ENCODE results near the gene AOPEP. TPM values are rescaled to one million over a fixed set of nuclear protein-coding genes. Genes with fewer than 3 reads are reported as not detected.

Gene AOPEP
- total and polyA plus RNA-seq, 12 donors, result 110 to 250 (median 161) TPM

GRCh38 chr9:95045751-95046150 lies 319.3 kb downstream of the AOPEP start:
- H3K36me3 ChIP-seq, result peaks cover 0 to 35% (median 17%) of the 10 kb centered on the region in 9 donors
- WGBS, 2 donors, result 50 to 66% methylated on average over 16 of the region's 16 CpGs
- intact Hi-C loops (cut with DNase I), result loop anchor here in 1 of 10 donors (5.0 kb wide), 2 partner anchors 38 to 47 kb away; no protein-coding TSS in a partner anchor
- peaks cover 12 to 97% (median 68%) of the 10 kb centered on the region in 9 donors for H3K4me1 ChIP-seq
- DNase-seq (no peak), ATAC-seq (no peak)
- peak overlapping the region in 9 of 10 donors; percentile 56 to 87 (median 82) for H3K27ac ChIP-seq
- peaks cover 0 to 11% (median 0%) of the 10 kb centered on the region in 7 donors for H3K27me3 ChIP-seq
- H3K9me3 ChIP-seq, result no peaks in the 10 kb centered on the region
- peak overlapping the region in 3 of 10 donors; percentile 8 to 23 (median 10) for H3K4me3 ChIP-seq
- TF ChIP-seq CTCF (IDR thresholded peaks at IDR 0.05), result no peak

GRCh38 chr9:95047452-95048224 lies 321.1 kb downstream of the AOPEP start:
- H3K27ac ChIP-seq, result peak overlapping the region; percentile 47 to 87 (median 79)
- intact Hi-C loops (cut with DNase I), result loop anchor here in 1 of 10 donors (5.0 kb wide), 2 partner anchors 40 to 45 kb away; no protein-coding TSS in a partner anchor
- no peak for TF ChIP-seq CTCF (IDR thresholded peaks at IDR 0.05)
- no peaks in the 10 kb centered on the region for H3K9me3 ChIP-seq
- peaks cover 12 to 100% (median 72%) of the 10 kb centered on the region in 9 donors for H3K4me1 ChIP-seq
- H3K36me3 ChIP-seq, result peaks cover 0 to 36% (median 18%) of the 10 kb centered on the region in 9 donors
- no peak for DNase-seq
- H3K4me3 ChIP-seq, result peak overlapping the region in 8 of 10 donors; percentile 38 to 64 (median 55)
- no peak for ATAC-seq
- 49 to 55% methylated on average over 3 of the region's 3 CpGs for WGBS, 2 donors
- H3K27me3 ChIP-seq, result peaks cover 0 to 11% (median 0%) of the 10 kb centered on the region in 7 donors

DNA sequence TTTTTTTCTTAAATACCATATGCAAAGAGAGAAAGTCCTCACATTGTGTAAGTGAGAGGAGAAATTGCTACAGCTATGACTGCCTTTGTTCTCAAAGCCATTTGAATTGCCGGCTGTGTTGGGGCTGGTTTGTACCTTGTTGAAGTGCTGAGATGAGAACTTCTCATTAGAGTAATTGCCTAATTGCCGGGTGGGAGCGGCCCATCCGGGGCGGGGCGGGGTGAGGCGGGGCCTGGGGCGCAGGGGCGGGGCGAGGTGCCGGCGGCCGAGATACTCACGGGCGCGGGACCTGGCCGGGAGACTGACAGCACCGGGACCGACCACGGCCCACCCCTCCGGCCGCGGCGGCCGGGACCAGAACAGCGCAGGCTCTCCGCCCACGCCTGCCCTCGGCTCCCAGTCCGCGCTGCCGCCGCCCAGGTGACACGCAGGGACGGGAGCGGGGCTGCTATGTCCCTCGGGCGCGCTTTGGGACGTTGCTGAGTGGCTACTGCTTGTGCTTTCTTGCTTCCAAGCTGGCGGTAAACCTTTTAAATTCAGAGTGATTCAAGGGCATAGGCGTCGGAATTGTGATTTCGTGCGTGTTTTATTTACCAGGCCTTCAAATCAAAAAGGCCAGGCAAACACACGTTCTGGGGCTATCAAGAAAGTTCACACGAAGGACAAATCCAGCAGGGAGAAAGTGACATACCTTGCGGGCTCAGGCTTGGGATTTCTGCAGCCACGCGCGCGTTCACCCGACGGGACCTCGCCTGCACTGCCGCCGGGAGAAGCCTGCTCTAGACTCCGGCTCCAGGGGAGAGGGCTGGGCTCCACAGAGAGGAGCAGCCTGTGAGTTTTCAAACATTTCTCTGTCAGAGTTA lies 322.0 kb downstream of the AOPEP start:
- DNase-seq (peak; percentile 61 to 78), ATAC-seq (peak; percentile 67 to 89 (median 82))
- Histone ChIP-seq H3K9me3 (no peaks in the 10 kb centered on the region), H3K27me3 (peaks cover 0 to 11% (median 0%) of the 10 kb centered on the region in 7 donors), H3K4me3 (peak overlapping the region; percentile 0 to 64 (median 53)), H3K27ac (peak overlapping the region; percentile 47 to 87 (median 79)), H3K4me1 (peaks cover 12 to 100% (median 77%) of the 10 kb centered on the region in 9 donors), H3K36me3 (peaks cover 0 to 39% (median 17%) of the 10 kb centered on the region in 9 donors)
- intact Hi-C loops (cut with DNase I), result loop anchor here in 1 of 10 donors (5.0 kb wide), 2 partner anchors 41 to 44 kb away; no protein-coding TSS in a partner anchor
- 0 to 2% methylated on average over 55 to 58 of the region's 58 CpGs for WGBS, 2 donors
- TF ChIP-seq CTCF (IDR thresholded peaks at IDR 0.05), result no peak

DNA sequence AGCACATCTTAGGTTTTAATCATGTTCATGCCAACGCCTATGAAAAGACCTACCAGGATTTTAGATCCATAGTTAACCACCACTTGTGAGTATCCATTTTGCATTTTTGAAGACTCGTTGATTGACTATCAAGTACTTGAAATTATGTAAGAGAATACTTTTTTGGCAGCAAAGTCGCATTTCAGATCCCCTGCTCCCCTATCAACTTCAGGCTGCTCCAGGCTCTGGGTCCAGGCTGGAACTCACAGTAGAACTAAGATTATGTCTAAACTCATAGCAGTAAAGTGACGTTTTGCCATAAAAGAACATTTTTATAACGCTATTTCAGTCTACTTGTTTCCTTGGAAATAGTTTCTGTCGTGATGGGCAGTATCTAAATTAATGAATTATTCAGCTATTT lies 323.3 kb downstream of the AOPEP start:
- peaks cover 12 to 100% (median 82%) of the 10 kb centered on the region in 9 donors for H3K4me1 ChIP-seq
- H3K27me3 ChIP-seq, result peaks cover 0 to 11% (median 0%) of the 10 kb centered on the region in 7 donors
- H3K9me3 ChIP-seq, result no peaks in the 10 kb centered on the region
- DNase-seq (no peak), ATAC-seq (peak in 1 of 8 donors; percentile 21)
- peak overlapping the region in 8 of 10 donors; percentile 38 to 64 (median 55) for H3K4me3 ChIP-seq
- peaks cover 0 to 38% (median 6%) of the 10 kb centered on the region in 9 donors for H3K36me3 ChIP-seq
- intact Hi-C loops (cut with DNase I), result loop anchor here in 1 of 10 donors (5.0 kb wide), 2 partner anchors 42 to 43 kb away; no protein-coding TSS in a partner anchor
- H3K27ac ChIP-seq, result peak overlapping the region in 9 of 10 donors; percentile 11 to 87 (median 81)
- WGBS, 2 donors, result 33 to 39% methylated on average over 6 of the region's 6 CpGs
- no peak for TF ChIP-seq CTCF (IDR thresholded peaks at IDR 0.05)
